Panc1 (cell line): ENCODE results near the gene AKAP8L.

Source experiments
- CTCF ChIP-seq: fragments of 450-650 bp; IDR thresholded peaks from 2 replicates; pipeline ENCODE4 v1.5.1; 2017; ENCODE audit warnings: mild to moderate bottlenecking
- POLR2AphosphoS5 ChIP-seq: IDR thresholded peaks from 2 replicates; pipeline ENCODE4 v1.6.1; 2012; ENCODE audit warnings: mild to moderate bottlenecking, low read depth, low read length, moderate library complexity
- REST ChIP-seq, 2 experiments: IDR thresholded peaks; 2 replicates each; pipeline ENCODE4 v1.6.1; 2011 to 2012; ENCODE audit warnings: low read depth in 2 of 2, control low read depth in 1 of 2, low read length in 1 of 2, mild to moderate bottlenecking in 1 of 2, moderate library complexity in 1 of 2; ENCODE audit not compliant: insufficient read depth in 1 of 2
- TCF7L2 ChIP-seq: IDR thresholded peaks from 2 replicates; pipeline ENCODE4 v1.6.1; 2011; ENCODE audit warnings: mild to moderate bottlenecking, low read depth, low read length, inconsistent platforms

GRCh38 chr19:15445807-15446376, 27.1 kb upstream of the AKAP8L start:
- TF ChIP-seq TCF7L2 = no peak
- no peak for TF ChIP-seq CTCF
- TF ChIP-seq POLR2AphosphoS5 = no peak
- TF ChIP-seq REST (IDR thresholded peaks at IDR 0.05; ENCODE audit: insufficient read depth in 1 of 2, low read depth in 2 of 2, low read length in 1 of 2) = no peak
